Chondrocyte (in vitro differentiated cells): ENCODE results near the gene TSPYL2. TPM values are rescaled to one million over a fixed set of nuclear protein-coding genes. Genes with fewer than 3 reads are reported as not detected.

Experiments
- DNase-seq: peaks from one replicate; pipeline ENCODE4 v3.0.0; 2021; ENCODE audit warnings: mixed read lengths, low spot score
- H3K27ac Mint-ChIP-seq: one replicate; pipeline ENCODE4 v1.8.0; 2021; ENCODE audit warnings: mild to moderate bottlenecking, moderate library complexity, mixed read lengths; ENCODE audit not compliant: unreplicated experiment
- H3K27me3 Mint-ChIP-seq: 2 replicates; pipeline ENCODE4 v1.8.0; 2021; ENCODE audit warnings: low read depth, mixed read lengths
- H3K36me3 Mint-ChIP-seq: 2 replicates; pipeline ENCODE4 v1.8.0; 2021; ENCODE audit warnings: low read depth, mixed read lengths
- H3K4me1 Mint-ChIP-seq: 2 replicates; pipeline ENCODE4 v1.8.0; 2021; ENCODE audit warnings: low read depth, mild to moderate bottlenecking, mixed read lengths
- H3K4me3 Mint-ChIP-seq: one replicate; pipeline ENCODE4 v1.8.0; 2021; ENCODE audit warnings: mild to moderate bottlenecking, moderate library complexity, mixed read lengths; ENCODE audit not compliant: unreplicated experiment
- H3K9me3 Mint-ChIP-seq: 2 replicates; pipeline ENCODE4 v1.8.0; 2021; ENCODE audit warnings: low read depth, mixed read lengths
- CTCF ChIP-seq: fragments of 200-600 bp; sonication (generic); IDR thresholded peaks from 2 replicates; pipeline ENCODE4 v1.5.0; 2021; ENCODE audit warnings: antibody characterized with exemption, mild to moderate bottlenecking, moderate library complexity
- total RNA-seq: library from RNA; stranded (reverse); gene quantifications from 3 replicates; pipeline ENCODE4 v1.2.1, GENCODE V29; 2021

Gene TSPYL2
- total RNA-seq, 1 donor from 2014 or later, result 29.8 TPM

- Mint-ChIP-seq H3K4me3 (no peak overlapping the region), H3K9me3 (no peaks in the 10 kb centered on the region), H3K4me1 (peaks cover 5% of the 10 kb centered on the region), H3K27me3 (no peaks in the 10 kb centered on the region), H3K27ac (no peak overlapping the region), H3K36me3 (no peaks in the 10 kb centered on the region)
- no peak for TF ChIP-seq CTCF
- no peak for DNase-seq
Observed at GRCh38 chrX:53065104-53065503, 17.1 kb upstream of the TSPYL2 start.

- DNase-seq, result no peak
- Mint-ChIP-seq H3K36me3 (peaks cover under 1% of the 10 kb centered on the region), H3K9me3 (no peaks in the 10 kb centered on the region), H3K4me3 (no peak overlapping the region), H3K4me1 (peaks cover 16% of the 10 kb centered on the region), H3K27ac (no peak overlapping the region), H3K27me3 (no peaks in the 10 kb centered on the region)
- TF ChIP-seq CTCF, result no peak
Observed at GRCh38 chrX:53071064-53071463, 11.1 kb upstream of the TSPYL2 start.

GRCh38 chrX:53071604-53072417 is 10.4 kb upstream of the TSPYL2 start:
- peaks cover 3% of the 10 kb centered on the region for H3K36me3 Mint-ChIP-seq
- H3K4me3 Mint-ChIP-seq, result no peak overlapping the region
- no peaks in the 10 kb centered on the region for H3K27me3 Mint-ChIP-seq
- peak overlapping the region; percentile 50 for H3K27ac Mint-ChIP-seq
- H3K4me1 Mint-ChIP-seq, result peaks cover 12% of the 10 kb centered on the region
- no peak for DNase-seq
- peak; percentile 80 for TF ChIP-seq CTCF
- H3K9me3 Mint-ChIP-seq, result no peaks in the 10 kb centered on the region

GRCh38 chrX:53072418-53073114 is 9.6 kb upstream of the TSPYL2 start:
- Mint-ChIP-seq H3K27me3 (no peaks in the 10 kb centered on the region), H3K36me3 (peaks cover 3% of the 10 kb centered on the region), H3K4me1 (peaks cover 12% of the 10 kb centered on the region), H3K4me3 (no peak overlapping the region), H3K27ac (peak overlapping the region; percentile 50), H3K9me3 (no peaks in the 10 kb centered on the region)
- DNase-seq, result no peak
- no peak for TF ChIP-seq CTCF

GRCh38 chrX:53073115-53073586 is 9.0 kb upstream of the TSPYL2 start:
- Mint-ChIP-seq H3K27ac (peak overlapping the region; percentile 61), H3K27me3 (no peaks in the 10 kb centered on the region), H3K36me3 (peaks cover 3% of the 10 kb centered on the region), H3K4me3 (no peak overlapping the region), H3K4me1 (peaks cover 12% of the 10 kb centered on the region), H3K9me3 (no peaks in the 10 kb centered on the region)
- TF ChIP-seq CTCF, result no peak
- DNase-seq, result no peak
